DOHH2 (cell line): ENCODE data around the gene RAB40C.

Source experiments
- EZH2phosphoT487 ChIP-seq: fragments of 200-600 bp; sonication (generic); IDR thresholded peaks from 2 replicates; pipeline ENCODE4 v1.6.1; 2017; ENCODE audit warnings: borderline replicate concordance, mild to moderate bottlenecking, antibody characterized with exemption, low read length, moderate library complexity, mixed read lengths
- TF ChIP-seq, protein P1 (sequence below): fragments of 200-600 bp; sonication (generic); IDR thresholded peaks from one replicate; pipeline ENCODE4 v1.5.1; 2014; ENCODE audit warnings: antibody characterized with exemption, mild to moderate bottlenecking, low read depth, low read length; ENCODE audit not compliant: poor library complexity, severe bottlenecking

DNA sequence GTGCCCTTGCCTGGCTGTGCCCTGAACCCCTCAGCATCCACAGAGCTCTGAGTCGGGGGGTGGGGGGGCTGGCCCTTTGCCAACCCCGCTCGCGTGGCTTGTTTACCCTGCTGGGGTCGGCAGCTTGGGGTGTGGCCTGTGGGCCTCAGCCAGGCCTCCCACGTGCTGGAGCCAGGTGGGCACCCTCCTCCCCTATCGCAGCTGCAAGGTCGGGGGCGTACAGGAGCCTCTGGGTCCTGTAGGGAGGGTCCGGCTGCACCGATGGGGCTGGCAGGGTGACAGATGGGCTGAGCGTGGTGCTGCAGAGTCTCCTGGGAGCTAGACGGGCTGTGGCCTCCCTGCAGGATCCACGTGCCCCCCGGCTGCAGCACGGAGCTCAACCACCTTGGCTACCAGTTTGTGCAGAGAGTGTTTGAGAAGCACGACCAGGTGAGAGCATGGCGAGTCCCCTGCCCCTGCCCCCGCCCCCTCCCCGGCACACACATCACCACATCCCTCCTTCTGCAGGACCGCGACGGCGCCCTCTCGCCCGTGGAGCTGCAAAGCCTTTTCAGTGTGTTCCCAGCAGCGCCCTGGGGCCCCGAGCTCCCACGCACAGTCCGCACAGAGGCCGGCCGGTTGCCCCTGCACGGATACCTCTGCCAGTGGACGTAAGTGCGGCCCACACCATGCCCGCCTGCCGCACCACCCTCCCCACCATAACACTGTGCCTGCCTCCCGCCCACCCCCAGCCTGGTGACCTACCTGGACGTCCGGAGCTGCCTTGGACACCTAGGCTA is 81.7 kb downstream of the RAB40C start:
- TF ChIP-seq, protein P1, sequence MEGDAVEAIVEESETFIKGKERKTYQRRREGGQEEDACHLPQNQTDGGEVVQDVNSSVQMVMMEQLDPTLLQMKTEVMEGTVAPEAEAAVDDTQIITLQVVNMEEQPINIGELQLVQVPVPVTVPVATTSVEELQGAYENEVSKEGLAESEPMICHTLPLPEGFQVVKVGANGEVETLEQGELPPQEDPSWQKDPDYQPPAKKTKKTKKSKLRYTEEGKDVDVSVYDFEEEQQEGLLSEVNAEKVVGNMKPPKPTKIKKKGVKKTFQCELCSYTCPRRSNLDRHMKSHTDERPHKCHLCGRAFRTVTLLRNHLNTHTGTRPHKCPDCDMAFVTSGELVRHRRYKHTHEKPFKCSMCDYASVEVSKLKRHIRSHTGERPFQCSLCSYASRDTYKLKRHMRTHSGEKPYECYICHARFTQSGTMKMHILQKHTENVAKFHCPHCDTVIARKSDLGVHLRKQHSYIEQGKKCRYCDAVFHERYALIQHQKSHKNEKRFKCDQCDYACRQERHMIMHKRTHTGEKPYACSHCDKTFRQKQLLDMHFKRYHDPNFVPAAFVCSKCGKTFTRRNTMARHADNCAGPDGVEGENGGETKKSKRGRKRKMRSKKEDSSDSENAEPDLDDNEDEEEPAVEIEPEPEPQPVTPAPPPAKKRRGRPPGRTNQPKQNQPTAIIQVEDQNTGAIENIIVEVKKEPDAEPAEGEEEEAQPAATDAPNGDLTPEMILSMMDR, result no peak
- no peak for TF ChIP-seq EZH2phosphoT487
